ENCODE data around the gene CMTM5. TPM values are rescaled to one million over a fixed set of nuclear protein-coding genes. Genes with fewer than 3 reads are reported as not detected.

The CMTM5 gene
- total RNA-seq, 1 experiment from 2014 or later: 0.24 TPM

- no peak for TF ChIP-seq ZSCAN18 (CRISPR knock-in tag; IDR thresholded peaks at IDR 0.05)
- TF ChIP-seq SP1 (CRISPR knock-in tag; conservative IDR thresholded peaks at IDR 0.05): peak; percentile 29; the same call in 1 of the 2 replicates
- no peak for TF ChIP-seq SOX15 (CRISPR knock-in tag; IDR thresholded peaks at IDR 0.05)
- no peak for TF ChIP-seq NR2C2 (CRISPR knock-in tag; IDR thresholded peaks at IDR 0.05)
- TF ChIP-seq CDX4 (CRISPR knock-in tag; IDR thresholded peaks at IDR 0.05; ENCODE audit: borderline replicate concordance): no peak
- no peak for TF ChIP-seq ZNF219 (CRISPR knock-in tag; IDR thresholded peaks at IDR 0.05; ENCODE audit: borderline replicate concordance)
- TF ChIP-seq JAZF1 (CRISPR knock-in tag; IDR thresholded peaks at IDR 0.05): no peak
- TF ChIP-seq ZBTB43 (CRISPR knock-in tag; IDR thresholded peaks at IDR 0.05): peak; percentile 61; the same call in 1 of the 2 replicates
- peak; percentile 9; the same call in 1 of the 2 replicates for TF ChIP-seq ZNF423 (CRISPR knock-in tag; IDR thresholded peaks at IDR 0.05)
- no peak for TF ChIP-seq RORB (CRISPR knock-in tag; IDR thresholded peaks at IDR 0.05)
These were observed 11.7 kb upstream of the CMTM5 start, which contains the start of gene EFS (continued) for GRCh38 chr14:23365036-23365731.

- Mint-ChIP-seq H3K4me1 (peaks cover 30% of the 10 kb centered on the region), H3K4me3 (peak overlapping the region; percentile 71), H3K9me3 (no peaks in the 10 kb centered on the region), H3K36me3 (0 out of 2 replicates have a peak, but pooled peaks cover 2% of the 10 kb centered on the region), H3K27ac (no peak overlapping the region), H3K27me3 (ENCODE audit: low read depth) (peaks cover 45% of the 10 kb centered on the region)
- ATAC-seq (peak; percentile 72), DNase-seq (ENCODE audit: low spot score) (no peak)
- ChIA-PET CTCF (interaction anchor here (0.7 to 9.1 kb wide), 16 partner anchors 11 to 297 kb away, joined by 3 to 82 read pairs (median 6); partner anchors contain the start of genes CMTM5, PABPN1 and SLC22A17), POLR2A (interaction anchor here (1.0 to 2.2 kb wide), 8 partner anchors 9 to 182 kb away, joined by 3 to 12 read pairs (median 6); partner anchors contain the start of genes PABPN1, SLC22A17 and SLC7A8)
- TF ChIP-seq ZNF425 (CRISPR knock-in tag; conservative IDR thresholded peaks at IDR 0.05) (no peak), IRF2 (CRISPR knock-in tag; IDR thresholded peaks at IDR 0.05; ENCODE audit: borderline replicate concordance, low read depth) (no peak), NR3C1 (CRISPR knock-in tag; conservative IDR thresholded peaks at IDR 0.05; ENCODE audit: low read depth) (no peak), ATF3 (CRISPR knock-in tag; conservative IDR thresholded peaks at IDR 0.05) (0 out of 2 replicates have a peak, but pooled peaks have one; percentile 37), IRF1 (CRISPR knock-in tag; IDR thresholded peaks at IDR 0.05) (no peak), KAT7 (CRISPR knock-in tag; IDR thresholded peaks at IDR 0.05; ENCODE audit: borderline replicate concordance) (peak; percentile 92; the same call in 1 of the 2 replicates), AR (CRISPR knock-in tag; IDR thresholded peaks at IDR 0.05) (no peak), ESRRA (CRISPR knock-in tag; IDR thresholded peaks at IDR 0.05; ENCODE audit: borderline replicate concordance) (0 out of 2 replicates have a peak, but pooled peaks have one; percentile 41), ATF6 (CRISPR knock-in tag; IDR thresholded peaks at IDR 0.05) (no peak), ATF2 (CRISPR knock-in tag; IDR thresholded peaks at IDR 0.05; ENCODE audit: borderline replicate concordance, low read depth) (no peak)
These were observed 11.0 kb upstream of the CMTM5 start for GRCh38 chr14:23365732-23366425.

Data from WTC11 (cell line).